T-helper 9 cell (primary cell): ENCODE results near the gene PSAP.
A peak's percentile ranks its signal among the peaks of the same experiment; 100 is the strongest.

ENCODE experiments used
- DNase-seq: peaks from one replicate; pipeline ENCODE4 v3.0.0-alpha.2; 2020

The PSAP gene

DNA sequence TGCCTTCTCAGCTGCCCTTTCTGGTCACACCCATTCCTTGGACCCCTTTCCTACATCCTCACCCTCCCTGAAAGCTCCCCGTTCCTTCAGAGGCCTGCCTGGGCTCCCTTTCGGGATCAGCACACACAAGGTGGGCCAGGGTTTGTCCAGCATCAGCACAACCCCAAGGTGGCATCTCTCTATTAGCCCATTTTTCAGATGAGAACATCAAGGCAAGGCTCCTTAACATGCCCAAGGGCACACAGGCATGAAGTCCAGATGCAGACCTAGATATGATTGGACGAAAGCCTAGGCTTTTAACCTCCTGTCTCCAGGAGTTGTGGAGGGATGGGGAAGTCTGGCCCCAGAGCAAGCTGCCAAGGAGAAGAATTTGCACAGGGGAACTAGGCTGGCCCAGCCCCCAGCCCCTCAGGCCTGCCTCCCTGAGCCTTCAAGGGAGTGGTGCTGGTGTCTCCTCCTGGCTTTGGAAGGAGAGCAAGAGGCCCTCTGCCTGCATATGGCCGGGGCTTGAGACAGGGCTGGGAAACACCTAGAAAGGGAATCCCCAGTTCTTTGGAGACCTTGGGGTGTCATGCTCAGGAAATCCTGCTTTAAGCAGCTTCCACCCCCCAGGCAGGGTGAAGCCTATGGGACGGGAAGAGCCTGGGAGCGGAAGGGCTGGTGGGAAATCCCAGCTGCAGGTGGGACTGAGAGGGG lies 68.7 kb downstream of the PSAP start:
- no peak for DNase-seq

DNA sequence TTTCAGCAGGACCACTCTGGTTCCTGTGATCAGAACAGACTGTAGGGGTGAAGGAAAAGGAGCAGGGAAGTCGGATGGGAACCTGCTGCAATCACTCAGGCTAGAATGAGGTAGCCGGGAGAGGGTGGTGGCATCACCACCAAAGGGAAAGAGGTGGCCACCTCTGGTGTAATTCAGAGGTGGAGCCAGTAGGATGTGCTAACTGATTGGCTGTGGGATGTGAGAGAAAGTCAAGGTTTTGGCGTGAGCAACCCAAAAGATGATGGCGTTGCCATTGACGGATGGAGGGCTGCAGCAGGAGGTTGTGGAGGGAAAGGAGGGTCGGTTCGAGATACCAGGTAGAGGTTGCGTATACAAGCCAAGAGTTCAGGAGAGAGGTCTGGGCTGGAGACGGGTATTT lies 70.3 kb downstream of the PSAP start:
- DNase-seq = no peak

DNA sequence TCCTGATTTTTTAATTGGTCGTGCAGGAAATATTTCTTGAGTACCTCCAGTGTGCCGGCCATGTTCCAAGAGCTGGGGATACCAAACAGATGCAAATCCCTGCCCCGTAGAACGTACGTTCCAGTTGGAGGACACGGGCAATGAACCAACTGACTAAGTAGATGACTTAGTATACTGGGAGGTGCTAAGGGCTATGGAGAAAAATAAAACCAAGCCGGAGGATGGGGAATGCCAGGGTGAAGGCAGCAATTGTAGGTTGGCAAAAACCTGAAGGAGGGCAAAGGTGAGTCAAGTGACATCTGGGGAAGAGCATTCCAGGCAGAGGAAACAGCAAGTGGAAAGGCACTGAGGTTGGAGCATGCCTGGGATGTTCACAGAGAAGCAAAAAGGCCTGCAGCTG lies 70.9 kb downstream of the PSAP start:
- no peak for DNase-seq

DNA sequence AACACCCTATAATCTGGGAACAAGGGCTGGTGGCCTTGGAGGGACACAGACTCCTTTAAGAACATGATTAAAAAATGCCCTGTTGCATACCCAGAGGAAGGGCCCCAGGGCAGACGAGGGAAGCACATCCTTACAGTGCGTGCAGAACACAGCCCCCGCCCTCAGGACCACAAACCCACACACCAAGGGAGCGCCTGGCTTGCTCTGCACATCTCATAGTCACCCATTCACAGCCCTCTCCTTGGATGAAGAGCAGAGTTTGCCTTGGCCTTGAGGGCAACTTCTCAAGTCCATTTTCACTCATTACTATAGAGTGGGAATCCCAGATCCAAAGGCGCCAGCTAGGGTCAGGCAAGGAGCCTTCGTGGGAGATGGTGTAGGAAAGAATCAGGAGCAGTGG lies 71.4 kb downstream of the PSAP start:
- DNase-seq = no peak

DNA sequence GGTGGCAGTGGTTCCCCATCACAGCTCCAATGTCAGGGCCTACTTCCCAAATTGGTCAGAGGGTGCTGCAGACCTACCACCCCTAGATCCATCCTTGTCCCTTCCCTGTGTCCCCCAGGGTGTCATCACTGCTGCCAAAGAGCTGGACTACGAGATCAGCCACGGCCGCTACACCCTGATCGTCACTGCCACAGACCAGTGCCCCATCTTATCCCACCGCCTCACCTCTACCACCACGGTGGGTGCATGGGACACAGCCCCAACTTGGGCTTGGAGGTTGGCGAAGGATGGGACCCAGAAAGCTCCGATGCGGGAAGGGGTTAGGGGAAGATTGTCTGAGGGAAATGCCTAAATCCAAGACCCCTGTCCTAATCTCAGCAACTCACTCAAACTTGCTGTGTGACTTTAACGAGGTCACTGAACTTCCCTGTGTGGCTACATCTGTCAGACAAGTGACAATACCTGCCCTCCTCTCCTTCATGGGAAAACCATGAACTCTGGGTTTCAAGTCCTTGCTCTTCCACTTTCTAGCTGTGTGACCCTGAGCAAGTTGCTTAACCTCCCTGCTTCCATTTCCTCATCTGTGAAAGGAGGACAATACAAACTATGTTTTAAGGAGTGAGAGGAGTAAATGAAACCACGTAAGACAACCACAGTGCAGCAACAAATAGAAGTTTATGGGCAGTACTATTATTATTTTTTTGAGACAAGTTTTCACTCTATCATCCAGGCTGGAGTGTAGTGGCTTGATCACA lies 72.8 kb downstream of the PSAP start:
- DNase-seq = no peak

DNA sequence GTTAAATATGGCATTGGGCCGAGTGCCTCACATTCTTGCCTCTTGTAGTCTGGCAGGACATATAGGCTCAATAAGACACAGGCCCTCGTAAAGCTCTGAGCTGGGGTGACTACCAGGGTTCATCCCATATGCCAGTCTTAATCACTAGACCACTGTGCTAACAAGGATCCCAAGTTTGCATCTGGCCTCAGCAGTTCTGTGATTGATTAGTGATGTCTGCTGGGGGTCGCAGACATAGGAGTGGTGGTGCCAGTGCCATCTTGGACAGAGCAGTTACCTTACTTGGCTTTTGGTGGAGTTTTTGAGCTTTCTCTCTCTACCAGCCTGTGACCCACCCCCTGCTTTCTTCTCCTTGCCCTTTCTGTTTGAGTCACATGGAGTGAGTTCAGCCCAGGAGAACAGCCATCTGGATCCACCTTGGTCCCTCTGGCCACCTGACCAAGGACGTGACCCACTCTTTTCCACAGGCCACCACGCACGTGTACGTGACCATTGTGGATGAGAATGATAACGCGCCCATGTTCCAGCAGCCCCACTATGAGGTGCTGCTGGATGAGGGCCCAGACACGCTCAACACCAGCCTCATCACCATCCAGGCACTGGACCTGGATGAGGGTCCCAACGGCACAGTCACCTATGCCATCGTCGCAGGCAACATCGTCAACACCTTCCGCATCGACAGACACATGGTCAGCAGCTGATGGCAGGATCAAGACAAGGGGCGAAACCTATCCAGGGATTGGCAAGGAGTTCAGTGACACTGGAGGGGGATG lies 73.7 kb downstream of the PSAP start:
- no peak for DNase-seq

DNA sequence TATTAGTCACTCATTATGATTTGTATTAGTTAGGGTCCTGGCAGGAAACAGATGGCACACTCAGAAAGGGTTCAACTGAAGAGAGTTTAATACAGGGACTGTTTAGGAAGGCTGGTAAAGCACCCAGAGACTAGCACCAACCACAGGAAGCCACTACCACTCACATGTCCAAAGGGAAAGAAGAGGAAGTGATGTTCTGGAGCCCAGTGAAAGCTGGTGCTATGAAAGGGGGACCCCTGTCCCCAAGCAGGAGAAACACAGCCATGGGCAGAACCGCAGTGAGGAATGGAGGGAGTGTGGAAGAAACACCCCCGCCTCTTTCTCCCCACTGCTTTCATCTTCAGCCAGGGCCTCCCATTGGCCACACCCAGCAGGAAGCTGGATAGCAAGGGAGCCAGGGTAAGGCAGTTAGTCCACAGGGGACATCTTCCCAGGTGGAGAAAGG lies 74.5 kb downstream of the PSAP start:
- no peak for DNase-seq

DNA sequence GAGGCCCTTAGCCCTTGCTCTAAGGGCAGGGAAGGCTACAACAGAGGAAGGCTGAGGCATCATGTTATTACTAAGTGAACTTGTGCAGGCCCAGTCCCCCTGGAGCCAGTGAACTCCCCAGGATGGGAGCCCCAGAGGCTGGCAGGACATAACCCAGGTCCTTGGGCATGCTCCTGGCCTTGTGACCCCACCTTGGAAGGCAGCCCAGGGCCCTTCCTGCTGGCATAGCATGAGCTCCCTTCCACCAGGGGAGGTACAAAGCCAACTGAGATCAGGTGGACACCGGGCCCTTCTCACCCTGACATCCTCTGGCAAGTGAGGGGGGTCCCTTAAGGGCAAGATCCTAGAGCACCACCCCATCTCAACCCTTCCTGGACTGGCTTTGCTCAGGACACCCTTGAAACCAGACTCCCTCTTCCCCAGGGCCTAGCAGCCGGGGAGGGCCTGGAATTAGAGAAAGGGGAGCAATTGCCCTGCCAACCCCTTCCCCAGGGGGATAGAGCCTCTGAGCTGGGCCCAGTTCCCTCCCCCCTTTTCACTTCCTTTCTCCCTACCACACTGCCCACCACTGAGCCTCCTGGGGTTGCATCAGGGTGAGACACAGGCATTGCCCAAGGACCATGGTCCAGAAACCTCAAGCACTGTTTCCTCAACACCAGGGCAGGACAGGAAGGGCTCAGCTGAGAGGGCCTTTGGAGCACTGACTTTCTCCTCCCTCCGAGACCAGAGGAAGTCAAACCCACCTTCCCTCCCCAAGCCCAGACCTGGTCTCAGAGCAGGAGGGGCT lies 75.9 kb downstream of the PSAP start:
- no peak for DNase-seq

DNA sequence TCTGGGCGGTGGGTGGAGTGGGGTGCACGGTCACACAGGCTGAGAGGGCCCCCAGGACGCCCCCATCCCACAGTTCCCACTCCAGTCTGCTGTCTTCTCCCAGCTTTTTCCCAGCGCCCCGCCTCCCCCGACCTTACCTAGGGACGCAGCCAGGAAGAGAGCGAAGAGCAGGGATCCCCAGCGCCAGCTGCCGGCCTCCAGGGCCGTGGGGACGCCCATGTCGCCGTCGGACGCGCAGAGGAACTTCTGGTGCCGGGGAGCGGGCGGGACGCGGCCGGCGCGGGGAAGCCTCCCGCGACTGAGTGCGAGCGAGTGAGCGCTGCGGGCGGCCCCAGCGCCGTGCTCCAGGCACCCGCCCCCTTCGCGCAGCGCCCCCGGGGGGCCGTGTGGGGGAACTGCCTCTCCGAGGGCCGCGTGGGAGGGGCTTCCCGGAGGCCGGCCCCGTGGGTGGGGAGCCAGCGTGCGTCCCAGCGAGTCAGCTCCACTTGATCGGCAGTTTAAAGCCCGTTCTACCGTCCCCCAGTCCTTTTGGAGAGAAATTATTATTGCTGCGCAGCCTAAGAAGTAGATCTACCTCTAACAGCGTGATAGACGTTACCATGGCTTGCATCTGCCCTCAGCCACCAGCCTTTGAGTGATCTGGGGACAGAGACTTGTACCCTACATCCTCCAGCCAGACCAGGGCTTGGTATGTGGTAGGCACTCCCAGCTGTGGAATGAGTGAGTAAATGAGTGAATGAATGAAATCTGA lies 77.7 kb downstream of the PSAP start, which contains the start of gene VSIR:
Gene VSIR, minus strand, starts transcription at position 300 of the 751 bp plus-strand sequence. Its CDS starts 81 bp downstream, at position 219.
- DNase-seq = peak; percentile 94

DNA sequence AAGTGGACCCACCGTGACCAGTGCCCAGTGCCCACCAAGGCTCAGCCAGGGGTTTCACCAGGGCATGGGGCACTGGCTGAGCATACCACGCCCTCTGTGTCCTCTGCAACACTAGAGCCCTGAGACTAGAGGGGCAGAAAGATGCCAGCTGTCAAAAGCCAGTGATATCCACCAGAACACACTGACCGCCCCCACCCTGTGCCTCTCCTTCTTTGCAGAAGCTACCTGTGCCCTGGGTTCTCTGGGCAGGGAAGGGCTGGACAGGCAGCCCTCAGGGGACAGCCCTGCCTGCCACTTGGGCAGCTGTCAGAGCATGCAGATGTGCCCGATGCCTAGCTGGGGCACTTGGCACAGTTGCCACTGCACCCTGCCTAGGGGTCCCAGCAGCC lies 78.2 kb downstream of the PSAP start:
- no peak for DNase-seq

DNA sequence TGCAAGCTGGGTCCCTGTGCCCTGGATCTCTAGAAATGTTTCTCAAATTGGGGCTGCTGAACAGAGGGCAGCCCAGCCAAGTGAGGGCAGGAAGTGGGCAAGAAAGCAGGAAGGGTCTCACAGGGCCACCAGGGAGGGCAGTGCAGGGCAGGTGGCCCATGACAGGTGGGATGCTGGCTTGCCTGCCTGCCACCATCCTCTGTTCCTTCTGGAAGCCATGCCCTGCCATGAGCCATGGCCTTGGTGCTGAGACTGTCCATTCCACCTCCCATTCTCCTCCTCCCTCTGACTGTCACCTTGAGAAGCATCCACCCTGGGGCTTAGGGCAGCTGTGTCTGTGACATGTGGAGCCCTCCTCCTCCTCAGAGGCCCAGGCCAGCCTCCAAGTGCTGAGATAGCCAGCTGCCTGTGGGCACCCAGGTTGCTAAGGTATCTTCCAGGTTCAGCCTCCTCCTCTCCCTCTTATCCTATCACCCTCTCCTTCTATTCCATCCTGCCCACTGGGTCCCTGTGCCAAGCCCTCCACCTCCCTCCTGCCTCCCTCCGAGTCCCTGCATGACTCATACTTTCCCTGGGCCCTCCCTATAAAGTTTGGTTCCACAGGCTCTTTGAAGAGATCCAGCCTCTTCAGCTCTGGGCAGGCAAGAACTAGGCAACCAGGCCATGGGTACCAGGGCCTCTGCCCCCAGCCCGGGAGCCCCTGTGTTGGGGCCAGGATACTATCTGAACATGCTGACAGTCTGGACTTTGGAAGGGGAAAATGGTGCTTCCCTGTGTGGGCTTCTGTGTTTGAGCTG lies 79.0 kb downstream of the PSAP start:
- no peak for DNase-seq

DNA sequence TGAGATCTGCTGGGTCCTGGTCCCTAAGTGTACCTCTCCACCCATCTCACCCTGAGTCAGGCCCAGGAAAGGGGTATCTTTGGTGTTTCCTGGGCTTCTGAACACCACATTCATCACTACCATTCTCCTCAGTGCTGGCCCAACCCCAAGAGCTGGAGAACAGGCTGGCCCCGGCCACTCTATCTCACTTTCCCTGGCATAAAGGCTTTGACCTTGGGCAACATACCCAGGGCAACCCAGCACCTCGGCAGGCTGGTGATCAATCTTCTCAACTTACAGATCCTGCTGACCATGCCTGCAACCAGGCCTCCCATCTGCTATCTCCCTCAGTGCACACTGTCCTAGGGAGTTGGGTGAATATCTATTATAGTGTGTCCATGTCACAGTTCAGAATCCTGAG lies 79.8 kb downstream of the PSAP start:
- no peak for DNase-seq

DNA sequence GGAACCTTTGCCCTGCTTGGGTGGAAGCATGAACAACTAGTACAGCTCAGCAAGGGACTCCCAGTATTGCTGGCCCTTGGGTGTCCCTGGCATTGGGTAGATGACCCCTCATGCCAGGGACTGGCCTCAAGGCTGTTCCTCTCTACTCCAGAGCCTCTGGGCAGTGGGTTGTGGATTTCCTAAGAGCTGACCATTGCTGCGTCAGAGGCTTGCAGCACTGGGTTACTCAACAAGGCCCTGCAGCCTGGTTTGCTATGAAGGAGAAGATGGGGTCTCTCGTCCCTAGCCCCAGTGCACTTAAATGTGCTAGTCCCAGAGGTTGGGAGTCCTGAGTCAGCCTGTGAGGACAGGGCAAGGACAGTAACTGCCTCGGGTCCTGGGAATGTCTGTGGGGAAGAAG lies 80.3 kb downstream of the PSAP start:
- no peak for DNase-seq

DNA sequence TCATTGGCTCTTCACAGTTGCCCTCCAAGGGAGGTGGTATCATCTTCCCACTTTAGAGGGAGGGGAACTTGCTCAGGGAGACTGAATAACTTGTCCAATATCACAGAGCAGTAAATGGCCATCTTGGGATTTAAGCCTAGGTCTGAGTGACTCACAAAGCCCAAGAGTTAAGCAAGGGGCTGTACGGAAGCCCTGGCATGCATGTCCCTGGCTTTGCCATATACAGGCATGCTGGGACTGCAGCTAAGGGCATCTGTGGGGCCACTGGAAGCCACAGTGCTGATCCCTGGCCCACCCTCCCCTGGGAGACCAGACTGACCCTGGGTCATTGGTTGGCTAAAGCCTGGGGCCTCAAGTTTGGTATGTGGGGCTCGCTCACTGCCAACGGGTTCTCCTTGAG lies 80.8 kb downstream of the PSAP start:
- DNase-seq = no peak

DNA sequence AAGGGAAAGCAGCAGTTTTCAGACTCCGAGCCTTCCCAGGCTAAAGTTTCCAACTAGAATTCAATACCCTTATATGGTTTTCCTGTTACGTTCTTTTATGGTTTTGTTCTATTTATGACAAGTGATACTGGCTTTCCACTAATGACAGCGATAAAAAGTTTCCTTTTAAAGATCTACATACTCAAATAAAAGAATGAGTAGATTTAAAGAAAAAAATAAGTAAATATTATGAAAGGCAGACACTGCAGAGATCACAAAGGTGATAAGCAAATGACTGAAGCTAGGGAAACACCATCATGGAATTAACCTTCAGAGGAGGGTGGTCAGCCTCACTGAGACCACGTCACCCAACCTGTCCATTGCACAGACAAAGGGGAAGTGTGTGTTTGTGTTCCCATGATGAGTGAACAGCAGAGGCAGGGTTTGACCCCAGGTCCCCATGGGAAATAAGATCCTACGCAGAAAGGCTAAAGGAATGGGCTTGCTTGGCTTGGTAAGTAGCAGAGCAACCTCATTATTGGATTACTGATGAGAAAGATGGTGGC lies 81.7 kb downstream of the PSAP start:
- DNase-seq = no peak

DNA sequence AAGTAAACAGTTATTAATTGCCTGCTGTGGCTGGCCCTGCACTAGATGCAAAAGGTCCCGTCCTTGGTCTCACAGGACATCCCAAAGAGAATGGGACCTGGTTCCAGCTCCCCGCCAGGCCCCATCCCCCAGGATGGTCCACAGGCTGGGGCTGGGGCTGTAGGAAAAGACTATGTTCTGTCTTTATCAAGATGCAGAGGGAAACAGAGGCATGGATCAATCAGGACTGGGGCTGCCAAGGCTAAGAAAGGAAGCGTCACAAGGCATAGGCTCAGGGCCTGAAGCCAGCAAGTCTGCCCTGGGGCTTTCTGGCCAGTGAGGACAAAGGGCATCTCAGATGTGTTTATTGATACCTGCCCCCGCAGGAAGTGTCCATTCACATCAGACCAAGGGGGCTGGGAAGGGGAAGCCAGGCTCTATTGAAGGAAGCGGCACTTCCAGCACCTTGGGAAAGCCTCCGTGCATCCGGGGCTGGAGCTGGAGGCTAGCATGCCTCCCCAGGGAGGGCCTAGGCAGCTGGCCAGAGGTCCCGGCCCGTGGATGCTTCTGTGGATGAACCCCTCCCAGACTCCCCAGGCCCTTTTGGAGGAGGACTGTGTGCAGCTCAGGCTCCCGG lies 83.5 kb downstream of the PSAP start:
- no peak for DNase-seq

DNA sequence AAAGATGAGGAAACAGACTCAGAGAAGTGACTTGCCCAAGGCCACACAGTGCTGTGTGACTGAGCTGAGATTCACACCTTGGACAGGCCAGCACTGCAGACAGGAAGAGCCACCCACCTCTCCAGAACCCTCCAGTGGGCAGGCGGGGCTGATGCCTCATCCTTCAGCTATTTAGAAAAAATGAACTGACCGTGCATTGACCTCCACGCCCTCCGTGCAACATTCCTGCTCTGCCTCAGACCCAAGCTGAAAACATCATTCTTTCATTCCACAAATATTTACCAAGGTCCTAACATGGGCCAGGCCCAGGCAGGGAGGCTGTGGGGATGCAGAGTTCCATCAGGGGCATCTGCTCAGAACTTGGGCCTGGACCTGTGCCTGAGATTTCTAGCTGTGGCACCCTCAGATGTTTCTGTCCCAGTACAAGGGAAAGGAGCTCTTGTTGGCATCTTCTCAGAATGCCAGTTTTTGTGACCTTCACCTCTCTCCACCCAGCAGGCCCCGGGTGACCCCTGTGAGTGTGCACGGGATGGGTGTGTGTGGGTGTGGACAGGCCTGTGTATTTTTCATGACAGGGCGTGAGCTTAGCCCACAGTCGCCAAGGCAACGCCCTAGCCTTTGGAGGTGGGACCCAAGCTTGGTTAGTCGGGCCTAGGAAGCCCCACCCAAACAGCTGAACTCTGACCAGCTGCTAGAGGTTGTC lies 84.2 kb downstream of the PSAP start:
- no peak for DNase-seq
